Stimulated activated CD4-positive, alpha-beta T cell treated with anti-CD3 and anti-CD28 coated beads, TNF-alpha, amount 100 ng/mL, for 48 hours (primary cell): ENCODE measurements around the gene RGS12.

ENCODE experiments used
- DNase-seq, 3 donors: peaks; one replicate each; pipeline ENCODE4 v3.0.0-alpha.2; 2020; ENCODE audit warnings: low read depth in 3 of 3

The RGS12 gene

DNA sequence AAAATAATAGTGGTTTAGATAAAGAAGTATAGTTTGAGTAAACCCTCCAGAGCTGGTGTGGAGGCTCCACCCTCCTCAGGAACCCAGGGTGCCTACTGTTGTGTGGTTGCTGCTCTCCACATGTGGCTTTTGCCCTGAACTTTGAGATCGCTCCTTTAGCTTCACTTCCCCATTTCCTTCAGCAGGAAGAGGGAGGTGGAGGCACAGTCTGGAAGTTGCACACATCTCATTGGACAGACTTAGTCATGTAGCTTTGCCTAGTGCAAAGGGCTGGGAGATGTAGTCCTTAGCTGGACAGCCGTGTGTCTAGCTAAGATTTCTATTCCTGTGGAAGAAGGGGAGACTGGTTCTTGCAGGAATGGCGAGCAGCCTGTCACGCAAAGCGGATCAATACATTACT is 37.9 kb downstream of the RGS12 start:
- no peak for DNase-seq

DNA sequence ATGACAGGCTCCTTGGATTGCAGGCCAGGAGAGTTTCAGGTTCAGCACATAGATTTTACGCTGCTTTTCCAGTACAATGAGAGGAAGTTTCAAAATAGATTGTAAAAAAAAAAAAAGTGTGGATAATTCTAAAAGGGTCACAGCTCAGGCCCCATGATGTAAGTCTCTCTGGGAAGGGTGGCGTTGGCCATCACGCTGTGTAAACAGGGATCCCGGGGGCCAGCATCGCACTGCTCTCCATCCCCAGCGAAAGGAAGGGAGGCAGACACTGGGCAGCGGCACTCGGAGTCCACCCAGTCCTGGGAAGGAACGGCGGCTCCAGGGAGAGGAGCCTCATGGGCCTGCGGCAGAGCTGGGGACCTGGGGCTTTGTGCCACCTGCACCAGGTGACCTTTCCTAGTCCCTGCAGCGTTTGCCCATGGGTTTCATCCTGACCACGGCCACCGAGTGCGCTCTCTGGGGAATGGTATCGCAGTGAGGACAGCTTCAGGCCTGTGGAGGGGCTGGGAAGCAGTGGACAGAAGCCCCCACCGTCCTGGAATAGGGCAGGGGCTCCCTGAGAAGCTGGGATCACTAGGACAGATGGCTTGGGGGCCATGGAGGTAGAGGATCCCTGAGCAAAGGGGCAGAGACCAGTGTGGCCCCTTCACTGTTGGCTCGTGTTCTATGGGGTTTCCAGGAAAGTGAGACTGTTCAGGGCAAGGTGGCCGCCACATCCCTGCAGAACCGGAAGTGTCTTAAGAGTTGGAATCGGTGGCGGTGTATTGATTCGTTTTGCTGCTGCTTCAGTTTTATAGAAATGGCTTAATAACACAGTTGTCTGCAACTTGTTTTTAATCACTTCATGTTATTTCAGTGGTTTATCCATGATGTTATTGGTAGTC is 38.9 kb downstream of the RGS12 start:
- DNase-seq = no peak

DNA sequence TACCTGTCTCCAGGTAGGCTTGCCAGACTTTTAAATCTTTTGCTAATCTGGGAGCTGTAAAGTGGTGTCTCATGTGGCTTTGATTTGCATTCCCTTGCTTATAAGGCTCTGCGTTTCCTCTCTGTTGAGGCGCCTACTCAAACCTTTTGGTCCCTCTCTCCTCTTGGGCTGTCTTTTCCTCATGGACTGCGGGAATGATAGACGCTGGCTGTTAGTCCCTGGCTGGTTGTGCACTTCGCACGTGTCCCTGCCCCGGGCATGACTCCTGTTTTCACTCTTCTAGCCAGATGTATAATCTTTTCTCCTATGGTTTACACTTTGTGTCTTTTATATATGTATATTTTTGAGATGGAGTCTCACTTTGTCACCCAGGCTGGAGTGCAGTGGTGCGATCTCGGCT is 39.7 kb downstream of the RGS12 start:
- no peak for DNase-seq

DNA sequence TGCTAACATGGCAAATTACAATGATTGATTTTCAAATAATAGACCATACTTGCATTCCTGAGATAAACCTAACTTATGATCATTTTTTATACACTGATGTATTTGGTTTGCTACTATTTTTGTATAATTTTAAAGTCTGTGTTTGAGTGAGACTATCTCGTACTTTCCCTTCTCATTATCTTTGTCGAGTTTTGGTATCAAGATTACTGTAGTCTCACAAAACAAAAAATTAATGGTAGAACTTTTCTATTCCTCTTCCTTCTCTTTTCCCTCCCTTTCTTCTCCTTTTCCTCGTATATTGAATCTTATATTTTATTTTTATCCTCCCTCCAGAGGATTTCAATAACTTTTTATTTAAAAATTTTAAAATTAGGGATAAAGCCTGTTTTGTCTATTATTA is 41.5 kb downstream of the RGS12 start:
- no peak for DNase-seq

DNA sequence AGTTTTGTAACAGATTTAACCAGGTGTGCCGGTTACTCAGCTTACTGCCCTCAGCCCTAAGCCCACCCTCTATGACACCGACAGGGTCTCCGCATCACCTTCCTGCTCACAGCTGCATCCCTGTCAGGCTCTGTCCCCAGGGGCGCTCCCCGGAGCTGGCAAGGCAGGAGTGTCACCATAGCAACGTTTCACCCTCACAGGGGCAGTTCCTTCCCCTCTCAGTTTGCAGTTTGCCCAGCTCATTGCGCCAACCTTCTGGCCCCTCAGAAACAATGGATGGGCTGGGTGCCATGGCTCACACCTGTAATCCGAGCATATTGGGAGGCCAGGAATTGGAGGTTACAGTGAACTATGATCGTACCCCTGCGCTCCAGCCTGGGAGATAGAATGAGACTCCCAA is 42.6 kb downstream of the RGS12 start:
- DNase-seq = no peak

DNA sequence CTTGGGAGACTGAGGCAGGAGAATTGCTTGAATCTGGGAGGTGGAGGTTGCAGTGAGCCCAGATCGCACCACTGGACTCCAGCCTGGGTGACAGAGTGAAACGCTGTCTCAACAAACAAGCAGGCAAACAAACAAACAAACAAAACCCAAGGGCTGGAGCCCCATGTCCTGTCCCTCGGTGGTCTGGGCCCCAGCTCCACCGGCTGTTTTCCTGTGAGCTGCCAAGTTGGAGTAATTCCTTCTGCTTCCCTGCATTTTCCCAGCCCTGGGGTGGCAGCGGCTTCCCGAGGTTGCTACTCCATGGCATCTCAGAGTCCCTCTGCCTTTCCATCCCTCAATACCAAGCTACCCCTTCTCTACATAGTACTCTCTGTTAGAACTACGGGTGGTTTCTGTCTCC is 43.2 kb downstream of the RGS12 start:
- DNase-seq = no peak

DNA sequence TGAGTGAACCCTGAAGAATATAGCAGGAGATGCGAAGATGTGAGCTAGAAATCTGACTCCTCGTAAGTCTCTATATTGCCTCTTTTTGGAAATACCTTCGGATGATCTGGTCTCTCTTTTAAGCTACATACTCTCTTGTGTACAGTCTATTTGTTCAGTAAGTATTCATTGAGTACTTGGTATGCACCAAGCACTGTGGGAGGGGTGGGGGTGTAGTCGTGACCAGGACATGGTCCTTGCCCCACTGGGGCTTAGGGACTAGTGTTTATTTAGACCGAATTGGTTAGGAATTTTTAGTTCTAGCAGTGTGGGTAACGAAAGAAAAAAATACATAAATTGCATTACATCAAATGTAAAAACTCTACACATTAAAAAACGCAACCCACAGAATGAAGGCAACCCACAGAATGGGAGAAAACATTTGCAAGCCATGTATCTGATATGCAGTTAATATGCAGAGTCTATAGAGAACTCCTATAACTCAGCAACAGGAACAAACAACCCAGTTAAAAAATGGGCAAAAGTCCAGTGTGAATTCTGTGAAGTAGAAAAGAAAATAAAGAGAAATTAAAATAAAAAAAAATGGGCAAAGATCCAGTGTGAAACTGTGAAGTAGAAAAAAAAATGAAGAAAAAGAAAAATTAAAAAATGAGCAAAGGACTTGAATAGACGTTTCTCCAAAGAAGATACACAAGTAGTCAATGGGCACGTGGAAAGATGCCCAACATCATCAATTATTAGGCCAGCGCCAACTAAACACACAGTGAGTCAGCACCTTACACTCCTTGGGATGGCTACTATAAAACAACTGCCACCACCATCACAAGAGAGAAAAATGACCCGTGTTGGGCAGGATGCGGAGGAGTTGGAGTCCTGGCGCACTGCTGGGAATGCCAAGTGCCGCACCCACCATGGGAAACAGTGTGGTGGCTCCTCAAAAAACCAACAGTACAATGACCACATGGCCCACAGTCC is 43.8 kb downstream of the RGS12 start:
- DNase-seq = no peak

DNA sequence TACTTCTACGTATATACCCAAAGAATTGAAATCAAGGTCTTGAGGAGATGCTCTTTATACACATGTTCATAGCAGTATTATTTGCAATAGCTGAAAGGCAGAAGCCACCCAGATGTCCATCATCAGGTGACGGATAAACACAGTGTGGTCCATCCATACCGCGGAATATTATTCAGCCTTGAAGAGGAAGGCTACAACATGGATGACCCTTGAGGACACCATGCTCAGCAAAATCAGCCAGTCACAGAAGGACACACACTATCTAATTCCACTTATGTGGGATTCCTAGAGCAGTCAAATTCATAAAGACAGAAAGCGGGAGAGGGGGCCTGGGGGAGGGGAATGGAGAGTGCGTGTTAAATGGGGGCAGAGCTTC is 44.5 kb downstream of the RGS12 start:
- DNase-seq = no peak

DNA sequence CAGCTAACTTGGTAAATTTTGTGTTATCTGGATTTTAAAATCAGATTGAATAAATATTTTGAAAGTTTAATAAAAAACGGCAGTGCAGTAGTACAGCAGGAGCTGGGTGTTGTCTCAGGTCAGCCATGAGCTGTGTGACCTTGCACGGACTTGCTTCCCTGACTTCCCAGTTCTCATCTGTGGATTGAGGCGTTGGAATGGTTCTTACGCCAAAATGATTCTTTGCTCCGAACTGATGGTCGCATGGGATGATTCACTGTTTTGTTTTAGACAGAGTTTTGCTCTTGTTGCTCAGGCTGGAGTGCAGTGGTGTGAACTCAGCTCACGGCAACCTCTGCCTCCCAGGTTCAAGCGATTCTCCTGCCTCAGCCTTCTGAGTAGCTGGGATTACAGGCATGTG is 45.0 kb downstream of the RGS12 start:
- no peak for DNase-seq

DNA sequence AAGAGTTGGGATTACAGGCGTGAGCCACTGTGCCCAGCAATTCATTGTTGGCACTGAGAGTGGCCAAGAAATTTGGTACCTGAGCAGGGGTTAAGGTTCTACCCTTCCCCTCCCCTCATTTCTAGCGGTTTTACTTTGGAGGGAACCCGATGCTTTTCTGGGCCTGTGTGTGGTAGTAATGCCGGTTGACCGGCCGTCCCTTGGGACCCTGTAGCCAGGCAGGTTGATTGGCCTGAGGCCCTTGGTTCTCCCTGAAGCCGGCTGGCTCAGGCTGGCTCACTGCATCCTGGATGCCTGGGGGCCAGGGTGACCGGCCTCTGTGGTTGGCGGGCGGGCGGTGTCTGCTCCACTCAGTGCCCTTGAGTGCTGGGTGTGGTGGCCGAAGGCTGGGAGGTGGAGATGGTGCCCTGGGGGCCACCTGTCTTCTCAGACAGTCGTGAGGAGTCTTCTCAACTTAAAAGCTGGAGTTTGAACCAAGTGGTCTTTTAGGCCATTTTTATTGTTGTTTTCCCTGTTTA is 45.6 kb downstream of the RGS12 start:
- no peak for DNase-seq

DNA sequence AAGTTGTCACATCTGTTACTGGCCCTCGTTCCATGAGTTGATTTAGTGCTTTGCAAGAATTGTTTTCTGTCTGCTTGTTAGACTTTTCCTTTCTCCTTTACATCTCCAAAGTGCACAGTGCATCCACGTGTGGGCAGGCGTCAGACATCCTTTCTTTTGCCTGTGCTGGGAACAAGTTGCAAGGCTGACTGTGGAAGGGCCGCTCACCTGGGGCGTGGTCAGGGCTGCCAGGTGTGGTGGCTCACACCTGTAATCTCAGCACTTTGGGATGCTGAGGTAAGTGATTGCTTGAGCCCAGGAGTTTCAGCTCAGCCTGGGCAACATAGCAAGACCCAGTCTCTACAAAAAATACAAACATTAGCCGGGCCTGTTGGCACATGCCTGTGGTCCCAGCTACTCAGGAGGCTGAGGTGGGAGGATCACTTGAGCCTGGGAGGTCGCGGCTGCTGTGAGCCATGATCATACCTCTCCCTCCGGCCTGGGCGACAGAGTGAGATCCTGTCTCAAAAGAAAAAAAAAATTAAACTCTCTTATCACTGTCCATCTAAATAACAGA is 46.2 kb downstream of the RGS12 start:
- DNase-seq = no peak

DNA sequence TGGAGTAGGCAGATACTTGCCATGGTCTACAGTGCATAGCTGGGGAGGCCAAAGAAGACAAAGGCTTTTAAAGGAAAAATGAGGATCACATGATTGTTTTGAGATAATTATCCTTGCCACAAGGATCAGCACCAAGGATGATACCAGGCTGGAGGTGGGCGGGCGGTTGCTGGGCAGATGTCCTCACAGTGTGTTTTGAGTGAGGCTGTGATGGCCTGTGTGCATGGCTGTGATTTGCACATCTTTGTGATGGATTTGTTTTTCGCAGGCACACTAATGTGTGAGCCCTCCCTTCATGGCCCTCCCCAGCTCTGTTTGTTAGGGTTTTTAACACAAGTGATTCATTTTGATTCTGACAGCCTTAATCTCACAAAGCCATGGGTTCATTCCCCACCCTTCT is 46.8 kb downstream of the RGS12 start:
- no peak for DNase-seq

DNA sequence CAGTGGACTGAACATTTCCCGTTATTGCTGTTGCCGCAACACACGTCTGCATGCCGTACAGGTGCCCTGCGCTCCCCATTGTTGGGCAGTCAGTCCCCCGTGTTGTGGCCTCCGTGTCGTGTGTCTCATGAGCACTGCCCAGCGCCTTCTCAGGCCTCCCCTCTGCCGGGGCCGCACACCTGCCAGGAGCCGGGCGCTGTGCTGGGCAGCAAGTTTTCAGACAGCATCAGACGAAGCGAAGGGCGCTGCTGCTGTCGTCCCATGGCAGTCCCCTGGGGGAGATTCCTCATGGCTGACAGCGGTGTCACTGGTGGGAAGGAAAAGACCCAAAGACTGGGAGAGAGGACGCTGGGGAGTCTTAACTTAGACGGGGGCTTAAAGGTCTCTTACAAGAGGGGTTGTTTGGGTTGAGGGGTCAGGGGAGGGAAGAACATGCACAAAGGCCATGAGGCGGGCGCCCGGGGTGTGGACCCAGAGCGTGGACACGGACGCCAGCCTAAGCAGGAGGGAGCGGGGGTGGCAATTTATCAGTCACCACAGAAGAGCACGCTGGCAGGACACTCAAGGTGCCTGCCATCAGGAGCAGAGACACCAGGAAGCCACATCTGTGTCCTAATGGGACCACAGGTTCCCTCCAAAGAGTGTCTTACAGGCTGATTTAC is 47.3 kb downstream of the RGS12 start:
- DNase-seq = no peak

DNA sequence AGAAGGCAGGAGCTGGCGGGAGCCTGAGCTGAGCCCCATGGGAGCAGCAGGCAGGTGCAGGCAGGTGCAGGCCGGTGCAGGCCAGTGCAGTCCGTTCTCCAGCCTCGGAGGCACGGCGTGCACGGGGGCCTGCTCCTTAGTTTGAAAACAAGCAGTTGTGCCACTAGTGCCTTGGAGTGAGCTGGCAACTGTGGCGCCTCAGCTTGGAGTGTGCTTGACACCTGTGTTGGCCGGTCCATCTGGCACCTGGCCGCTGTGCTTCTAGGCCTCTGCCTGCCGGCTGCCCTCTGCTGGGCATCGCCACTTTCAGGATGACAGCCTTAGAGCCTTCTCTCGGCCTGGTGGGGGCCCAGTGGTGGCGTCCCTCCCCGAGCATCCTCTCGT is 47.9 kb downstream of the RGS12 start:
- no peak for DNase-seq

DNA sequence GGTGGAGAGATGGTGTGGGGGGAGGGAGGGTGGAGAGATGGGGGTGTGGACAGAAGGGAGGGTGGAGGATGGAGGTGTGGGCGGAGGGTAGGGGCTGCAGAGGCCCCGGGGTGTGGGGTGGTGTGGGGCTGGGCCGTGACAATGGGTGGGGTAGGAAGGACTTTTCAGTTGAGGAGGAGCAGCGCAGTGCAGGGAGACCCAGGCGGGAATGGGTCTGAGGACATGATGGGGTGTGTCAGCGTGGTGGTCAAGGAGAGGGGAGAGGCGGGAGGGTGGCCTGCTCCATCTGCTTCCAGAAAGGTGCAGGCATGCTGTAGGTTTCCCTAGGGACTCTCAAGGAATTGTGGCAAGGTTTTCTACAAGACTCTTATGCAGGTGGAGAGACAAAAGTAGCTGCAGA is 48.9 kb downstream of the RGS12 start:
- DNase-seq = no peak

DNA sequence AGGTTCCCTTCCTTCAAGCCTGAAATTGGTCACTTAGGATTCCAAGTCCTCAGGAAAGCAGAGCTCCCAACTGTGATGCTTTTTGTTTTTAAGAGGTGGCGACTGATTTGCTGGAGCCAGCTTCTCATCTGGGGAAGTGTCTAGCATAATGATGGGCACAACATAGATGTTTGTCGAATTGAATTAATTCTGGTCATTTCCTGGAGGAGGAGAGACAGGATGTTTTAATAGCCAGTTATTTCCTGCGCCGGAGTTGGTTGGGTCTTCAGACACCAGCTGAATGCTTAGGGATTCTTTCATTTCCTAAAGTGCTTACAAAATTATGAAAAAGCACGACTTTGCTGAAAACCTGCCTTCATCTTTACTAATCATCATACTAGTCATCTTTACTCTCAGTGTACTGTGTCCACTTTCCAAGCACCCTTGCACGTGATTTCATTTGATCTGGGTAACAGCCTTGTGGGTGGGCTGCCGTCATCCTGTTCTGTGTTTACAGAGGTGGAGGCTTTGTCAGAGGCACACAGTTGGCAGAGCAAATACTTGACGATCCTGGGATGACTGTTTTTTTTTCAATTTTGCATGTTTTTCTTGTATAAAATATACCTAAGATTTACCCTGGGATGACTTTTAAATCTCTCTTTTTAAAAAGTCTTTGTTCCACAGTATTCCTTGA is 49.5 kb downstream of the RGS12 start:
- peak in 1 of 3 donors; percentile 22 for DNase-seq
